Activated CD8-positive, alpha-beta memory T cell treated with anti-CD3 and anti-CD28 coated beads for 48 hours (primary cell): Measurements from ENCODE around the gene MYO16.

Experiments used
- DNase-seq, 3 experiments: peaks; one replicate each; pipeline ENCODE4 v3.0.0-alpha.2; 2020; ENCODE audit warnings: low read depth in 2 of 3, low spot score in 2 of 3

Gene MYO16

DNA sequence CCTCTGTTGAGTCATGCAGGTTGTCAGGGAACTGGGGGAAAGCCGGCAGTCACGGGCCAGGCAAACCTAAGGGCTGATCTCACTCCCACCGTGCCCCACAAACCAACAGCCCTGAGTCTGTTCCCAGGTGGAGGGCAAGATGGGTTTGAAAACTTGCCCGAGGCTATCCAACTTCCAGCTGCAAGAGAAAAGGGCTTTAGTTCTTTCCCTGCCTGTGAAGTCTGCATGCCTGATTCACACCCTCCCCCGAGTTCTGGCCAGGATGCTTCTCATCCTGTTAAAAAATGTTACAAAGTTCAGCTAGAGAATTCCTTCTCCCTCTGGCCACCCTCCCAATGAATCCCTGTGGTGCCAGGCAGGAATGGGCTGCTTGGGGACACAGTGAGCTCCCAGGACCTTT is 33.1 kb downstream of the MYO16 start:
- no peak for DNase-seq

DNA sequence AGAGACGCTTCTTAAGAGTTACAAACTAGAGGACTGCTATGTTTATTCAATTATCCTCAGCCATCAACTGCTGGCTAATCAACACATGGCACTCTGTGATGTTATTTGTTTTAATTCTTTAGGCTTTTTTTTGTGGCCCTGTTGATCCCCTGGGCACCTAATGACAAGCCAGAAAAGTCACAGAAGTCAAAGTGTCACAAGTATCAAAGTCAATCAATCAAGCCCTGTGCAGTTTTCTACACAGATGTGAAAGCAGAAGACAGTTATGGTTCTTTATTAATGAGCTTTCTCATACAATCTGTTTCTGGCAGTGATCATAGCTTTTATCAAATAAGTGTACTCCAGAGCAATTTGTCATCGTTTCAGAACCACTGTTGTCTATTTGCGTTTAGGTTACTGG is 34.3 kb downstream of the MYO16 start:
- no peak for DNase-seq

GRCh38 chr13:108667205-108667604 is 37.8 kb downstream of the MYO16 start:
- no peak for DNase-seq

- no peak for DNase-seq
Measured at GRCh38 chr13:108669381-108669780, 40.0 kb downstream of the MYO16 start.

- DNase-seq = no peak
Measured at GRCh38 chr13:108674346-108674745, 44.9 kb downstream of the MYO16 start.

GRCh38 chr13:108674771-108675170 is 45.4 kb downstream of the MYO16 start:
- DNase-seq = no peak

DNA sequence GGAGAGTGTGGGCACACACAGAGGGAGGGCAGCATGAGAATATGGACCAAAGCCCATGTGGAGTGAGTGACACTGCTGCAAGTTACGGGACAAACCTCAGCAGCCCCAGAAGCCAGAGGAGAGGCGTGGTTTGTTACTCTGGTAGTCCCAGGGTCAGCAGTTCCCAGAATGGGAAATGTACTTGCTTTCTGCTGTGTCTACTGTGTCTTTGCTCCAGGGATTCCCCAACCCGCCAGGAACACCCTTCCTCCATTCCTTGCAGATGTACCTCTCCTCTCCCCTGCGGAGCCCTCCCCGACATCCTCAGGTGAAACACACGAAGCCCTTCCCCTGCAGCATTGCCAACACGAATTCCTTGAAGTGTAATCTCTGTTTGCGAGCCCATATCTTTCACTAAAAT is 47.2 kb downstream of the MYO16 start:
- DNase-seq = no peak

GRCh38 chr13:108677806-108678205 is 48.4 kb downstream of the MYO16 start:
- DNase-seq = no peak

DNA sequence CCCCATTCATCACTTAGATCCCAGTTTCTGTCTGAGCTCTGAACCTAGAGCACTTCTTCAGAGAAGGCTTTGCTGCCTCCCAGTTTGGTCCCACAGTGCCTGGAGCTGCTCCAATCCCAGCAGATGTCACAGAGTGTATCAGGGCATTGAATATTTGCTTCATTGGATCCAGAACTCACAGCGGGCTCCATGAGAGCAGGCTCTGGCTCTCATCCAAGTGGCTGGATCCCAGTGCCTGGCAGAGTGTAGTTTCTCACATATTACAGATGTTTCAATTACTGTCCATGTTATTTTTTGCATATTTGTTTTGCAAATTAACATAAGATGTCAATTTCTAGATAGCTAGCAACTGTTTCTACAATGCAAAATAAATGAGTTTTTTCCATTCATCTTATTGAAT is 50.6 kb downstream of the MYO16 start:
- DNase-seq = no peak

GRCh38 chr13:108681986-108682575 is 52.7 kb downstream of the MYO16 start:
- DNase-seq = no peak

- DNase-seq = no peak
Measured at GRCh38 chr13:108682714-108683113, 53.3 kb downstream of the MYO16 start.

DNA sequence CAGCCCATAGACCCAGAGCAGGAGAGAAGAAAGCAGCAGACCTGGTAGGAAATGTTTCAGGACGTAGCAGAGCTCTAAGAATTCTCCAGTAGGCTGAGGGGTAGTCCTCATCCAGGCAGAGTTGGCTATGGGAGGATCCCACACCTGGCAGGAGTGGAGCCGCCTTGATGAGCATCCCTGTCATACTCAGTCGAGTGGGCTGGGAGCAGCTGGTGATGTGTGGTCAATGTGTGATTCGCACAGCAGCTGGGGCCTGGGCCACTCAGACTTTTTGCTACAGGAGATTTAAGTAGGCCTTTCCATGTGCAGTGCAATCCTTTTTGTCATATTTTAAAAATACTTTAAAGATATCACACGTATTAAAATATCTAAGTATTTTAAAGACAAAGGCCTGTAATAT is 56.6 kb downstream of the MYO16 start:
- DNase-seq = no peak

GRCh38 chr13:108690726-108691125 is 61.3 kb downstream of the MYO16 start:
- DNase-seq = no peak

DNA sequence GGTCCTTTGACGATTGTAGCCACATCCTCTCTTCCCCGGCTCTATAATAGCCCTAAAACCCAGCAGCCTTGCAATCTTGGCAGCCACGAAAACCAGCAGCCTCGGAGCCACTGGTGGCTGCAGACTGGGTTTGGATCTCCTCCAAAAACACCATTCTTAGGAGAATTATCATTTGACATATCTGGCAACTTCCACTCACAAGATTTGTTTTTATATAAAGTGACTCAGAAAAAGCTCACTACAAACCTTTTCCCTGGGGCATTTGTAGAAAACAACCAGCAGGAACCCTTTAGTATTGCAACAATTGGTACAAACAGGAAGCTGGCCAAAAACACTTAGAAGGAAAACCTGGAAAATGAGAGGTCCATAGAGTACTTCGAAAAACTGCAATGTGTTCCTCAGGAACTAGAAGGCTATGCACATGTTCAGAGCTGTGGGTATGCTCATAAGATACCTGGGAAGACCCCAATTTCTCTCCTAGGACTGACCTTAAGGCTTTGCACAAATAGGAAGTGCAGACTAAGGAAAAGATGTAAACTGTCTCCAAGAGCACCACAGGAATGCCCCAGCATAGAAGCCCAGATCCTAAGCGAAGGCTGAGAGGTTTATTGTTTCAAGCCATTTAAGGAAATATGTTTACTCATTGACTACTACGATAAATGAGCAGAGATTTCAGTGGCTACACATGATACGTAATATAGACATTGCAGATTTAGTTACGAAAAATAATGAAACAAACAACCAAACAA is 71.2 kb downstream of the MYO16 start:
- DNase-seq = no peak

DNA sequence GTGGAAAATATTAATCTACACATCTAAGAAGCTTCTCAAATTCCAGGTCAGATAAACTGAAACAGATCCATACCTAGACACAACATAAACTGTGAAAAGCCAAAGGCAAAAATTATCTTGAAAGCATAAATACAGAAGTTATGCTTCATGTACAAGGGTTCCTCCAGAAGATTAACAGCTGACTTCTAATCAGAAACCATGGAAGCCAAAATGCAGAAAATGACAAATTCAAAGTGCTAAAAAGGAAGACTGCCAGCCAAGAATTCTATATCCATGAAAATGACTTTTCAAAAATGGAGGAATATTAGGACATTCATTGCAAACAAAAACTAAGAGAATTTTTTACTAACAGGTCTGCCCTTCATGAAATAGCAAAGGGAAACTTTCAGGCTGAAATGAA is 72.8 kb downstream of the MYO16 start:
- no peak for DNase-seq

GRCh38 chr13:108705031-108705430 is 75.6 kb downstream of the MYO16 start:
- no peak for DNase-seq

- no peak for DNase-seq
Measured at GRCh38 chr13:108707584-108707983, 78.2 kb downstream of the MYO16 start.

- no peak for DNase-seq
Measured at GRCh38 chr13:108708921-108709320, 79.5 kb downstream of the MYO16 start.

DNA sequence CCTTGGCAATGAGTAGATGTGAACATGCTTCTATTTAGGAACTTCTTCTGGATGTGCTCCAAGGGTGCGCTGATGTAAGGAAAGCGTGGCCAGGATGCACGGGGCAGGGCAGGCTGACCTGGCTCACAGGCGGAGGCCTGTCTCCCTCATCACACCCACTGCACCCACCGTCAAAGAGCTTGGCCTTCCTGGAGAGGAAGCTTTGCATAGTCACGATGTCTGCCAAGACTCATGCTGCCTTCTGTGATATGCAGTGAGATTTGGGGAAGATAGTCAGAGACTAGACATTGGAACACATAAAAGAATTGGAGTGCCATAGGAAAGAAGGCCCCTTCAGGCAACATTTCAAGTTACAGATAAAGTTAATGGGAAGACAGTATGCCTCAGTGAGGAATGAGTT is 82.0 kb downstream of the MYO16 start:
- DNase-seq = no peak

DNA sequence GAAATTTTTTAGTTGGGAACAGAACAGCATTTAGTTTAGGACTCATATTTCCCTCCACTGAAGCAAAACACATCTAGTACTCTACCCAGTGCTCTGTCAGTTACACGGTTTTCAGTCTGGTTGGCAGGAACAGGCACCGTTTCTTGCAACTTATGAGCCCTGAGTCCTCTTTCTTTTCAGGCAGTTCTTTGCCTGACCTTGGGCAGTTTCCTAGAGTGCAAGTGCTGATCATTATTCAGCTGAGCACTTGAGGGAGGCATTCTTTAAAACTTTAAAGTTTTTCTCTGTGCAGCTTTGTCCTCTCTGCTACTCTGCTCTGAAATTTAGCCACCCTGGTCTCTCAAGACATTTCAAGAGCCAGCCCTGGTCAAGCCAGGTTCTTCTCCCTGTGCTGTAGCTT is 96.1 kb downstream of the MYO16 start:
- no peak for DNase-seq

DNA sequence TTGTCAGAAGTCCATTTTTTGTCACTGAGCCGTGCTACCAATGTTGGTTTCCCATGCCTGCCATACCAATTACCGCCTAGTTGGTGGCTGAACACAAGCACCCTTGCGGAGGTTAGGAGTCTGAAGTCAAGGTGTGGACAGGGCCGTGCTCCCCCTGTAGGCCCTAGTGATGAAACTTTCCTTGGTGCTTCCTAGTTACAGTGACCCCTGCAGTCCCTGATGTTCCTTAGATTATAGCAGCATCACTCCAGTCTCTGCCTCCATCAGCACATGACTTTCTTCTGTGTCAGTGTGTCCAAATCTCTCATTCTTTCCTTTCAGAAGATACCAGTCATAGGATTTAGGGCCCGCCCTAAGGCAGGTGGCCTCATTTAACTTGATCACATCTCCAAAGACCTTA is 99.0 kb downstream of the MYO16 start:
- DNase-seq = no peak

DNA sequence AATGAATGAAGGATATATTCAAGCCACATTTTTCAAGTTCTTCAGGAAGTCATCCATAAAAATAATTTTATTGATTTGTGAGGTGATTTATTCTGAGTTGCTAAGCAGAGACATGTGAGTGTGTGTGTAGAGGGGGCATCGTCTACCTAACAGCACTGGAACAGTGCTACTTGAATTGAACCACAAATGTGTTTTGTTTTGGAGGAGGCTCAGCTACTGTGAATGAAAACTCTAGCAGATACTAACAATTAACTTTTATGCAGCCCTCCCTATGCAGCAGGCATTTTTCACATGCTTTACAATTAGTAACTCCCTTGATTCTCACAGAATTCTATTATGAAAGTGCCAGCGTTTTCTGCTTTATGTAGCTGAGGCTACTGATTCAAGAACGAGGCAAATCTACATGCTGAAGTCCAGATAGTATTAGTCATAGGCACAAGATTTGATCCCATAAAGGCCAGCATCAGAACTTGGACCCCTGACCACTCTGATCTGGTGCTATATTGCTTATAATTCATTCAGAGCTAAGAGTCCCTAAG is 103.7 kb downstream of the MYO16 start:
- no peak for DNase-seq

DNA sequence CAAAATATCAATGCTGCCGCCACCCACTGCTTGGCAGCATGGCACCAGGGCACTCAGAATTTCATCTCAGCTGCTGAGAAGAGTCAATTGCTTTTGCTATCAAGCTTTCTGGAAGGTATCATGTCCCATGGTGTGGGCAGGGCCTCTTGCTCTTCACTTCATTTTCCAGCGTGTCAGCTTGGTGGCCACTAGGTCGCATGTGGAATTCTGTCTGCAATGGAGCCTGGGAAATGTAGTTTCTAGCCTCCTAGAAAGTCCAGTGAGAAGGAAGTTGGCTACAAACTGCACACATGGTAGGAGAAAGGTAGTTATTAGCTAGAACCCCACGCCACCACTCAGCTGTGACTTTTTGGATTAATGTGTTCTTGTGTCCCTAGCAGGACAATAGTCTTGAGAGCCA is 105.3 kb downstream of the MYO16 start:
- no peak for DNase-seq
